GM19240 (cell line): ENCODE results near the gene PTPRF.

Source experiments
- DNase-seq: peaks from one replicate; pipeline ENCODE4 v3.0.0; 2011; ENCODE audit warnings: low spot score; ENCODE audit not compliant: insufficient read length

PTPRF gene

DNA sequence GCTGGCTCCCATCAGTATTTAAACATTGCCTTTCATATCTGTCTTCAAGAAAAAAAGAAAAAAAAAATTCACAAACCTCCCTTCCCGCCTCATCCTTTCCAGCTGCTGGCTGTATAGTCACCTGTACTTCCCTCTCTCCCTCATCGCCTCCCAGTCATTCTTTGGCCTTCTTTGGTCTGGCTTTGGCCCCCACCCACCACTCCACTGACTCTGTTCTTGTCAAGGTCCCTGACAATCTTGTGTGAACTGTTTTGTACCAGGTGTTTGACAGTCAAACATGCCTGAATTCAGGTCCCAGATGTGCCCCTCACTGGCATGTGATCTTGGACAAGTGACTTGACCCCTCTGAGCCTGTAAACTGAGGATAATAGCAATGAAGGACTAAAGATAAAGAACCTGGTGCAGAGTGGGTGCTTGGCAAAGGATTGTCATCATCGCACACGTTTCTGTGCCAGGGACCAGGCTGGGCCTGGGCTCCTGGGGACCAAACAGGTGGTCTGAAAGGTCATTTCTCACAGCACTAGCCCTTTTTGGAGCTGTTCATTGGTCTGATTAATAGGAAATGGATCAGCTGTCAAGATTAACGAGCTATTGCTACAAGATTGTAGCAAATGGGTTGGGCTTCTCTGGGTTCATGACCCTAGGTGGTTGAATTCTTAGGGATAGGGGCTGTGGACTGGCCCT is 21.5 kb downstream of the PTPRF start:
- DNase-seq = no peak

- no peak for DNase-seq
Observed at GRCh38 chr1:43552813-43553212, 22.1 kb downstream of the PTPRF start.

DNA sequence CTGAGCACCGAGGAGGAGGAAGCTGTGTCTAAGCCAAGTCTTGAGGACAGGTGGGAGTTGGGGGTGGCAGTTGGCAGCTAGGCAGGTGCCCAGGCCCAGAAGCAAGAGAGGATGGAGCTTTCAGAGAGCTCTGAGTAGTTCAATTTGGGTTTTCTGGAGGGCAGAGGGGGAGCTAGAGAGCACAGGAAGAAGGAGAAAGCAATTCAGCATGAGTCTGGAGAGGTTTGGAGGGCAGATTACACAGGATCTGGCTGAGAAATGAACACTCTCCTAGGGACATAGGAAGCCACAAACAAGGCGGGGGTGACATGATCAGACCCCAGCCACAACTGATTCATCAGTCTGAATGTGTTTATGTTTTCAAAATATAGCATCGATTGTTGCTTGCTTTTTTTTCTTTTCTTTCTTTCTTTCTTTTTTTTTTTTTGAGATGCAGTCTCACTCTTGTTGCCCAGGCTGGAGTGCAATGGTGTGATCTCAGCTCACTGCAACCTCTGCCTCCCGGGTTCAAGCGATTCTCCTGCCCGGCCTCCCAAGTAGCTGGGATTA is 23.8 kb downstream of the PTPRF start:
- no peak for DNase-seq

DNA sequence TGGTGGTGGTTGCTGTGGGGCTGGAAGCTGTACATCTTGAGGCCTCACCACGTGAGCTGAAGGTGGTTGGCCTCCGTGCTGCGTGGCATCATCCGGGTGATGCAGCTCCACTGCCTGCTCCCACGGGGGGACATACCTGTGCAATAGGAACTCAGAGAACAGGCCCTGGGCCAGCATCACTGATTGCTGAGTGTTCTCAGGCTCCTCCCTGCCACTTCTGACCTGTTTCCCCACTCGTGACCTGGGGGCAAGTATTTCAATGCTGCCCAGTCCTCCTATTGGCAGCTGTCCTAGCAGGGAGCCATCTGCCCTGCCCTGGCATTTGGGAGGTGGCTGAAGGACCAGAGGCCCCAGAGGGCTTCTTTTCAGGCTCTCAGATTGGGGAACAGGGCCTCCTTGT is 26.1 kb downstream of the PTPRF start:
- no peak for DNase-seq

DNA sequence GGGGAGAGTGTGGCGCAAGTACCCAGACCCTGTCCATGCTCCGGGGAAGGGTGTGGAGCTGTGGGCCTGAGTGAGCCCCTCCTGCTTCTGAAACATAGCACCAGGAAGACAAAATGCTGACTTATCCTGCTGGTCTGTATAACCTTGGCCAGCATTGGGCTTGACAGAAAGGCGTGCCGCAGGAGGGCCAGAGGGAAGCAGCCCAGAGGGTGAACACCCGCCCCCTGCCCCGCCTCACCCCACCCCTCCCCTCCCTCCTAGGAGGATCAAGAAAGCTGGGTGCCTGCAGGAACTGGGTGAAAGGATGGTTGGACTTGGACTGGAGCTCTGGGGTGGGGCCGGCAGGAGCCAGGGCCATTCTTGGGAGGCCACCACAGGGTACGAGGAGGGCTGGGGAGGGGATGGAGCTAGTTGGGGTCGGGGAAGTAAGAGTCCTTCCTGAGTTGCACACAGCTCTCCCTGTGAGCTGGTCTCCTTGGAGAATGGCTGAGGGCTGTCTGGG is 27.1 kb downstream of the PTPRF start:
- DNase-seq = no peak

DNA sequence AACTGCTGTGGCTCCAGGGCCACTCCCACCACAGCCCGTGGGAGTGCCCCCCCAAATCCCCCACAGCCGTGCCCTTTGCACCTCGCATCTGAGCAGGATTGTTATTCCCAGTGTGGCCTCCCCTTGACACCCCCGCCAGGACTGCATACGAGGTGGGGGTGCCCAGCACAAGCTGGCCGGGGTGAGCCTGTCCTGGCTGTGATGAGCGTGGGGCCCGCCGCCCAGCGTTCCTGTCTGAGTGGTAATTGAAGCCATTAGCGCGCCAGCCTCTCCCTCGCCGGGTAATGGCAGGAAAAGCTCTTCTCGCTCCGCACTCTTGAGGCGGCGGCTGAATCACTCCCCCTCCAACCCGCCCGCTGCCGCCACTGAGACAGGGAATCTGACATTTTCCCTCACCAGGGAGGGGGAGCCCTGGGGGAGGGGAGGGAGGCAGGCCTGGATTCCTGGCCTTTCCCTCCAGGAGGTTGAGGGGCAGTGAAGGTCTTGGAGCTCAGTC is 27.7 kb downstream of the PTPRF start:
- no peak for DNase-seq

GRCh38 chr1:43559714-43560113 is 29.0 kb downstream of the PTPRF start:
- no peak for DNase-seq

DNA sequence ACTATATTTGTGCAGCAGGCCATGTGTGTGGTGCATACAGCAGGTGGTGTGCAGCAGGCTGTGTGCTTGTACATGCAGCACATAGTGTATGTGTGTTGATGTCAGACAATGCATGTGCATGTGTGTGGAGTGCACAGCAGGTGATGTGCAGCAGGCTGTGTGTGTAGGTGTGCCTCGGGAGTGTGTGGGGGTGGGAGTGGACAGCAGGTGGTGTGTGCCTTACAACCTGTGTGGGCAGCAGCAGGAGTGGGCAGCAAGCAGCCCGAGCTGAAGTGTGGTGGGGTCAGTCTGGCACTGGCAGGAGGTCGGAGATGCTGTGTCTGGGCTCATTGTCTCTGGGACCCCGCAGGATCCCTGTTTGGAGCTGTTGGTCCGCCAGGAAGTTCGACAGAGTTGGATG is 29.6 kb downstream of the PTPRF start:
- no peak for DNase-seq

DNA sequence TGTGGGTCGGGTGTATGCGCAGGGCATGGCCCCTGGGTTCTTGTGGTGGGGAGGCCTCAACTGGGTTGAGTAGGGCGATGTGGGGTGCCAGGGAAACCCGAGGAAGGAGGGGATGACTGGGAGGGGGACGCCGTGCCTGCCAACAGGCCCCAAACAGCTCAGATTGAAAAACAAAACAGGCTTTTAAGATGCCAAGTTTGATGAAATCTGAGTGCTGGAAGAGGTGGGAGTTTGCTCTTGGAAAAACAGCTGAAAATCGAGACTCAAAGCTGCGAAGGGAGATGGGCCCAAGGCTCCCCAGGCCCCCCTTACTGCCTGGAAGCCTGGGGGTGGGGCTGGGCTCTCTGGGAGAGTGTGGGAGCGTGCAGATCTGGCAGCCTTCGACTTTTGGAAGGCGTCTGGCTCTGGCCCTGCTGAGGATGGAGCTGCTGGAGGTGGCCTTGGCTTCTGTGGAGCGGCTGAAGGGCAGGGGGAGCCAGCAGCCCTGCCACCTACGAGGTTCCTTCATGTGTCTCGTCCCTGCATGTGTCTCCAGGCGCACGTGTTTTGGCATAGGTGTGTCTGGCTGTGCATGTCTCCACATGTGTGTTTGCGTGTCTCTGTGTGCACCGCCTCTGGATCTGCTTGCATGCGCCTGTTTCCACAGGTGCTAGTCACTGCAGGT is 33.3 kb downstream of the PTPRF start:
- DNase-seq = no peak

DNA sequence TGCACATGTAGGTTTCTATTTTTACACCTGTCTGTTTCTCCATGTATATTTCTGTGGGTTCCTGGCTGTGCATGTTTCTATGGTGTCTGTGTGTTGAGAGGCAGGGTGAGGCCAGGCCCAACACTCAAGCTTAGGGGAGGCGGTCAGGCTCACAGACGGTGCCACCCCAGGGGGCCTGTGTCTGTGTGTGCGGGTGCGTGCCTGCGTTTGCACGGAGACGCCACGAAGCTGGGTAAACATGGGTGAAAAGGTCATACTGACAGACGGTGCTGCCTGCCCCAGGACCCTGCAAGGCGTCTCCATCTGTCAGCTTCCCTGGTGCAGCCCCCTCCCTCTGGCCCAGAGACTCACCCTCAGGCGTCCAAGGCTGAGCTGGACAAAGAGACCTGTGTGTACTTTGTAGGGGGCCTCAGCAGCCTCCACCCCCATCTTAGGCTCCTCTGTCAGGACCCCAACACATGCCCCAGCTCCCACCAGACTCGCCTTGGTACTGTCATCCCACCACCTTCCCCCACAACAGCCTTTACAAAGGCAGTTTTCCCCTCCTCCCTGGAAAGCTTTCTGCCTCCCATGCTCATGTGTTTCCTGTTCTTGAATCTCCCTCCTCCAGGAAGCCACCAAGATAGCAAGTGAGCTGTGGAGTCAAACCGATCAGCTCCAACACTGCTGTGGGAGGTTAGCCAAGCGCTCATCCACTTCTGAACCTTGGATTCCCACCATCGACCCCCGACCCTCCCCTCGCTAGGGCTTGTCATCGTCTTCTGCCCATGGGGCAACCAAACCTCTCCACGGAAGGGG is 34.1 kb downstream of the PTPRF start:
- no peak for DNase-seq

DNA sequence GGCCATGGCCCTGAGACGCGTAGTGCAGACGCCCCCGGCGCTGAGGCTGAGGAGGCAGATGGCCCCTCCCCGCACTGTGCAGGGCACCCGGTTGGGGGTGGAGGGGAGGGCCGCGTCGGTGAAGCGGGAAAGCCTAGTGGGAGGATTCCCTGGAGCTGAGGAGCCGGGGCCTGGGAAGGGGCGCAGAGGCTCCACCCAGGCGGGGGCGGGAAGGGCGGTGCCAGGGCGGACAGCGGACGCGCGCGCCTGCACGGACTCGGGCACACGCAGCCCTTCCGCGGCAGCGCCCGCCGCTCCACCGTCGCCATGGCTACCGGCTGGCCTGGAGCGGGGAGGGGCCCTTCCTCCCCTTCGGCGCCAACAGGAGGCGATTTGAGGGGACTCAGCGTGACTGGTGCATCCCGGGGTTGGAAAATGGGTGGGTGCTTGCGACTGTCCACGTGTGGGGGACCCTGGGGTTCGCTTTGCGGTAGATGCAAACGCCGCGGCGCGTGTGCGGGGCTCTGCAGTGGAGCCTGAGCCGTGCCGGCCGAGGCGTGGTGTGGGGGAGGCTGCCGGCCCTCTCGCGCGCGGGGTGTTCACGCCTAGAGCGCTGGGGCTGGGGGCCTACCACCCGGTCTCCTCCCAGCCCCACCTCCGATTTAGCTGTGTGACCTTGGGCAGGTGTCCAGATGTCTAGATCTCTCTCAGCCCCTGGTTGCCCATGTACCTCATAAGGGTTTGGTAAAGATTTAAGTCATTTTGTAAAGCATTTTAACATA is 35.1 kb downstream of the PTPRF start:
- DNase-seq = no peak

DNA sequence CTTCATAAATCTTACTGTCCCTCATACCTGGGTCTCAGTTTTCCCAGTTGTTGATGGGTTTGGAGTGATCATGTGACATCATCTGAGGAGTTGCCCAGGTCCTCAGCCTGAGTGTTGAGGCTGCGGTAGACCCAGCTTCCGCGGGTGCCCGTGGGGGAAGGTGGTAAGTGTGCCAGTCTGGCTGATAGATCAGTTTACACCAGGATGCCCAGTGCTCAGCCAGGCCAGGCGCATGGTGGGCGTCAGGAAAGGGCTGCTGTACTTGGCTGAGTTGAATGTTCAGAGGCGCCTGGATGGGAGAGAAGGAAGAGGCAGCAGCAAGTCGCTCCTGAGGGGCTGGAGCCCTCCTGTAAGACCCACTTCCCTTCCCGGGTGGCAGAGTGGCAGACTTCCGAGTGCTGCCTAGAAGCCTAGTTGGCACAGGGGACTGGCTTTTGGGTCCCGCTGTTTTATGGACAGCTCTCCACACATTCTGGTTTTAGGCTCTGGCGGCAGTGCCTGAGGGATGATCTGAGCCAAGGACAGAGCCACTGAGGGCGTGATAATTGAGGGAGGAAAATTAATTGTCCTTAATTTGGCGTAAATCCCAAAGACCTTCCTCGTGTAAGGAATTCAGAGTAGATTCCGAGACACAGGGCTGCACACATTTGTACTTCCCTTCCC is 35.8 kb downstream of the PTPRF start:
- no peak for DNase-seq

DNA sequence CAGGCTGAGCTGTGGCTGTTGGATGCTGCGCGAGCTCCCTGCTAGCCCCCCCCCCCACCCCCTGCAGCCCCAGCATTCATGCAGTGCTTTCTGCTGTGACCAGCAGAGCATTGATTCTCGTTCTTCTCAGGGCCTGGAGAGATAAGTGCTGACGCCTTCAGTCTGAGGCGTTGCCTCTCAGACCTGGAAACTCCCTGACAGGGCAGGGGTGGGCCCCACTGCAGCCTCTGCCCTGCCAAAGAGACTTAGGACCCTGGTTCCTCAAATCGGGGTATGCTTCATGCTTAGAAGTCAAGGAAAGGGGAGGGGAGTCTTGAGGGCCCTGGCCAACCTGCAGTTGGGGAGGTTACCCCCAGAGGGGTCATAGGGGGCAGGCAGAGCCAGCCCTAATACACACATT is 38.5 kb downstream of the PTPRF start:
- DNase-seq = peak; percentile 38

DNA sequence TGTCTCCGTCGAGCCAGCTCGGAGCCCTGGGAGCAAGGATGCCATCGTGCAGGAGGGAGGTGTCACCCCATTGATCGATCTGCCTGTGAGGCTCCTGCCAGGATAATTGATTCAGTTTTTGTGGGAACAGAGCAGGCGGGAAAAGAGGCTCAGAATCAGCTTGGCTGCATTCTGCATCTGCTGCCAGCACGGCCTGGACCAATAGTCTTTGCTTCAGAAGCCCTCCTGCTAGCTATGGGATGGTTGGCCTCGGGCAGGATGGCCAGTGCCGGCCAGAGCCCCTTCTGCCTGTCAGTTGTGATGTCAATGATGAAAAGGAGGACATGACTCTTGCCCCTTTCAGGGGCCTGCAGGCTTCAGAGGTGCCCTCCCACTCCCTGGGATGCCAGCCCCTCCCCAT is 39.6 kb downstream of the PTPRF start:
- DNase-seq = no peak

DNA sequence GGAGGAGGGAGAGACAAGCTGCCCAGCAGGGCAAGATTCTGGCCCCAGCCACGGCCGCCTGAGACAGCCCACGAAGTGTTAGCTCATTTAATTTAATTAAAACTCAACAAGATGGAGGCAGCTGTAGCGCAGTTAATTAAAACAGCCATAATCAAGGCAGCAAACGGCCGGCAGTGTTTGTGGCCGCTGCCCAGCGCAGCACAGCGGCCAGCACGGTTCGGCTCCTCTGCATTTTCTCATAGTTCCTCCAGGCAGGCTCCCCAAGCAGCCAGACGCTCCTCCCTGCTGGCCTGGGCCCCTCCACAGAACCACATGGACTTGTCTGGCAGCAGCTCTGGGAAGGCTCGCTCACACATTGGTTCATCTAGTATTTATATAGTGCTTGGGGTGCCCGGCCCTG is 40.0 kb downstream of the PTPRF start:
- no peak for DNase-seq

GRCh38 chr1:43572084-43572483 is 41.4 kb downstream of the PTPRF start:
- no peak for DNase-seq

GRCh38 chr1:43572538-43572937 is 41.9 kb downstream of the PTPRF start:
- DNase-seq = no peak

- no peak for DNase-seq
Observed at GRCh38 chr1:43573066-43573800, 42.5 kb downstream of the PTPRF start.

DNA sequence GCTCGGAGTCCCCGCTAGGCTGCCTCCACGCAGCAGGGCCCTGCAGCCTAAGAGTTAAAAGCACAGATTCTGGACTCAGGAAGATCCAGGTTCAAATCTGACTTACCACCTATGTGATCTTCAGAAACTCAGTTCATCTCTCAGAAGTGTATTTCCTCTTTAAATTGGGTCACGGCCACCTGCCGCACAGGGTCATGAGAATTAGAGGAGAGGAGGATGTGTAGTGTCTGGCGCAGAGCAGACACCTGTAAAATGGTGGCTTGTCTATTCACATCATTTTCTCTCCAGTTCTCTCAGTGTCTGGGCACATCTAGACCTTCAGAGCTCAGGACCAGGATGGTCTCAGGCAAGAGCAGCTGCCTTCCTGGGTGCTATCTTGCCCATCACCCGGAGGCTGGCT is 45.8 kb downstream of the PTPRF start:
- DNase-seq = no peak
